D721Med (cell line): Measurements from ENCODE around the gene NUMB.

Experiments used
- DNase-seq: peaks from one replicate; pipeline ENCODE4 v3.0.0; 2011; ENCODE audit warnings: low spot score; ENCODE audit not compliant: insufficient read length
- FAIRE-seq: peaks from 2 replicates; lab custom pipeline; 2011; peaks lifted over from hg19 to GRCh38; lab: Jason Lieb, UNC
- CTCF ChIP-seq: IDR thresholded peaks from 2 replicates; pipeline ENCODE4 v1.5.1; 2012; ENCODE audit warnings: mild to moderate bottlenecking, control low read depth; ENCODE audit not compliant: insufficient read depth; ENCODE audit errors: missing control alignments

NUMB gene

GRCh38 chr14:73255693-73256225 is 202.6 kb downstream of the NUMB start:
- FAIRE-seq (no peak), DNase-seq (no peak)
- TF ChIP-seq CTCF, result no peak

DNA sequence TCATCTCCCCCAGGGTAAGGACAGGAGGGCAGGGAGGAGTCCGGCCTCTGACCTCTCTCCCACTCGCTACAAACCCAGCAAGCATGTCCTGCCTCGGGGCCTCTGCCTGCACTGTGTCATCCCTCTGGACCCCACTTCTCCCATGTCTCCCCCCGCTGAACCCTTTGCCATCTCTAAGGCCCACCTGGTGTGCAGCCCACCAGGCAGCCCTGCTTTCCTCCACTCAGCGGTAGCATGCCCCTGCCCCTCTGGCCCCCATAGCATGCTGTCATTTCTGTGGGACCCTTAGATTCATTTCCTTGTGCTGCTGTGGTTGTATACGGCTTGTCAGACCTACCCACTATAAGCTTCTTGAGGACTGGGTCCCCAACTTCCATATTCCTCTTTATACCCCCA is 203.3 kb downstream of the NUMB start:
- TF ChIP-seq CTCF, result no peak
- FAIRE-seq (no peak), DNase-seq (no peak)

GRCh38 chr14:73254247-73255004 is 203.9 kb downstream of the NUMB start:
- FAIRE-seq (no peak), DNase-seq (no peak)
- TF ChIP-seq CTCF, result no peak

- FAIRE-seq (no peak), DNase-seq (no peak)
- no peak for TF ChIP-seq CTCF
Measured at GRCh38 chr14:73253721-73254120, 204.6 kb downstream of the NUMB start.

DNA sequence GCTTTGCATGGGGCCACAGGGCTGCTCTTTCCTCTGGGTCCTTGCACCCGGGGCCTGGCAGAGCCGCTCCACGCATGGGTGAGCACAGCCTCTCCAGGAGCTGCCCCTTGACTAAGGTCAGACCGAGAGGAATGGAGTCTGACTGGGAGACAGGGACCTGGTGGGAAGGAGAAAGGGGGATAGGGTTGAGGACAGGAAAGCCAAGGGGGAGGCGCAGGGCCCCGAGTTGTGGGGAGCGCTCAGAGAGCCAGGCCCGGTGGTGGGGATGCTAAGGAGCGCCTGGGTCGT is 205.1 kb downstream of the NUMB start:
- TF ChIP-seq CTCF, result no peak
- FAIRE-seq (no peak), DNase-seq (no peak)

GRCh38 chr14:73252491-73253322 is 205.6 kb downstream of the NUMB start:
- no peak for FAIRE-seq
- no peak for TF ChIP-seq CTCF

More at GRCh38 chr14:73252491-73253322, 205.6 kb downstream of the NUMB start:
- no peak for DNase-seq
